HG03342 (cell line): ENCODE results near the gene CWF19L2.
"Not testable (repeated sequence)": the region's sequence is repeated elsewhere in the genome, so short reads cannot be mapped to it uniquely, and the experiment has no call there.

Experiments used
- ATAC-seq: cut with Tn5 transposase; IDR thresholded peaks from one replicate; pipeline ENCODE4 v1.9.1; 2021; ENCODE audit warnings: mild to moderate bottlenecking, moderate library complexity; ENCODE audit not compliant: unreplicated experiment

CWF19L2 gene

DNA sequence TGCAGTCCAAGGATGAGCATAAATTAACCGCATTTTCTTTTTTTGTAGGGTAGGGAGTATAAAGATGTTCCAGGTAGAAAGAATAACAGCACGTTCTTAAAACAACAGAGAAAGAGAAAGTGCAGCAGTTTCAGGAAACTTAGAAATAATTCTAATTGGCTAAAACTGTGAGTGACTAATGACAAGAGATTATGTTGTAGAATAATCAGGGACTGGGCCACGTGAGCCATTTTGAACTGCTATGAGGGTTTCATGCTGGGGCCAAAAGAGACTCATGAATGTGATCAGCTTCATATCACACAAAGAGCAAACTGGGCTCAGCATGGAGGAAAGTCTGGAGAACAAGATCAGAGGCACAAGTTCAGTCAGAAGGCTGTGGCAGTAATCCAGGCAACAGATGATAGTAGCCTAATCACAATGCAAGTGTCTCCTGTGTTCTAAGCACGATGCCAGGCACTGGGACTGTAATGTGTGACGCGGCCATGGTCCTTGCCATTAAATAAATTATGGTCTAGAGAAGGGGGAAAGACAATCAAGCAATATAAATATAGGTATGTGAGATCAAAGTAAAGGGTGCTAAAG, 17.9 kb downstream of the CWF19L2 start:
- no peak for ATAC-seq

DNA sequence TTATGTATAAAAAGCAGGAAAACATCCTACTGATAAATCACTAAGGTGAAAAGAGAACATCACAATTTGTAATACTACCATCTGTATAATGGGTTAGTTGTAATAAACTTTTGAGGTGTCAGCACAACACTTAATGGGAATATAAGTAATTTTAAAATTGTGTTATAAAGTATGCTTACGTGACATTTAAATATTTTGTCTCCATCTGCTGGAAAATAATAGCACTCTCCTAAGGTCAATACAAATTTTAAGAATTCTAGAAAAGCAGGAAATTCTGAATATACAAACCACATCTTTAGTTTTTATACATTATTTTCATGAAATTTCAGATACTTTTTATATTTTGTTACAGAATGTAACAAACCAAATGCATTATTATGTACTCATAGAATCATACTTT, 19.5 kb downstream of the CWF19L2 start:
- no peak for ATAC-seq

DNA sequence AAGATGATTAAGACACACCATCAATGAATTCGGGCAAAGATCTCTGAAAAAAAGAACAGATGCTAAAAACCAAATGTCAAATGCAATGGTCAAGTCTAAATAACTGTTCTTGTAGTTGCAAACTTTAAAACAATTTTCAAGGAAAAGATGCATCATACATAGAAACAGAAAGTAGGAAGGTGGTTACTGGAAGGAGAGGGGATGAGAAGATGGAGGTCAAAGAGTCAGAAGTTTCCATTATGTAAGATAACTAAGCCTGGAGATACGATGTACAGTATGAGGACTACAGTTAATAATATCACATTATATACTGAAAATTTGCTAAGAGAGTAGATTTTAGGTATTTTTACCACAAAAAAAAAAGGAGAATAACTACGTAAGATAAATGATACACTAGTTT, 27.1 kb downstream of the CWF19L2 start:
- no peak for ATAC-seq

DNA sequence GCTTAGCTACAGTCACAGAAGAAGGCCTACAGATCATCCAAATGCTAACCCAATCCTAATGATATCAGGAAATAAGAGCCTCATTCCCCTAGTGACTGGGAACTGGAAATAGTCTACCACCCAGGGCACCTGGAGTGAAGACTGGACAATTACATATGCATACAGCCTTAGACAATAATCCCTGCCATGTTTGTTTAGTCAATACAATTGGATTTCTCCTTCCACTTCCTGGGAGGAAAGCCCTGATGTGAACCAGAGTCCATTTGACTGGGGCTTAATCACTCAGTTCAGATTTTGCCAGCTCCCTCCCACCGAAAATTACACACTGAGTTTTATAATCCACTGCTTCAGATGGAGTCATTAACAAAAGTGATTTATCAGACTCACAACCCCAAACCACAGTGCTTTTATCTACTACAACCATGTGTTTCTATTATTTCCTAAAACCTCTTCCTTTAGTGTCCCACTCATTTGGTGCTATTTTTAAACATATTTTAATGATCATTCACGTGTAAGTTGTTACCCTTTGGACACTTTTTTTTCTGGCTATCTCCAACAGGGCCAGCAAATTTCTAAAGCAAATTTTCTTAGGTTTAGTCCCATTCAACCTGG, 29.9 kb downstream of the CWF19L2 start:
- no peak for ATAC-seq

DNA sequence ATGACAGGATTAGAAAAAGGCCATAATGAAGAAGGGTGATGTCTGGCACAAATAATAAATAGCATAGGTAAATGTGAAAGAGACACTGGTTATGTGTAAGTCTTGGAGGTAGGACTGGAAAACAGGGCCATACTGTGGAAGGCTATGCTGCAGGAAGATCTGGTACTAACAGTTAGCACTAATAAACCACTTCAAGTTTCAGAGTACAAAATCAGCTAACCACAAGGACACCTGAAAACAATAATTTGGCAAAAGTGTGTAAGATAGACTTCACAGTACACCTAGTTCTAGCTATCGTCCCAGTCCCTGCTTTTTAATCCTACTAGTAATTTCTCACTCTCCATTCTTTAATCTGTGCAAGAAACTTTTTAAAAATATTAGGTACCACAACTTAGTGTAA, 44.3 kb downstream of the CWF19L2 start:
- ATAC-seq = no peak

DNA sequence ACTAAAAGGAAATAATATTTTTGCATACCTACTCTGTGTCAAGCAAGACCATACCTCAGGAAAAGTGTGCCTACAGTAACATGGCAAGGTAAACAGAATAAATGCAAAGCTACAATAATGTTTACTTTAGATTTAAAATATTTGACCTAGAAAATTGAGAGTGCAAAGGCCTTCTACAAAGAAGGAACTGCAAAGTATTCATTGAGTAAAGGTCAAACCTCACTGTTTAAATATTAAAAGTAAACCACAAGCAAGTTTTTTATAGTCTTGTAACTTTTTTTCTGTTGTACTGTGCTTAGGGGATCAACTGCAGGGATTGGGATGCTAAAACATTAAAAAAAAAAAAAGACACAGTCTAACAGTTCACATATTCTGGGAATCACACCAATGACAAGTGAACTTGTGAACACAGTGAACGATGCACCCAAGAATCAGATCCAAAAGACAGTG, 48.8 kb downstream of the CWF19L2 start:
- no peak for ATAC-seq

DNA sequence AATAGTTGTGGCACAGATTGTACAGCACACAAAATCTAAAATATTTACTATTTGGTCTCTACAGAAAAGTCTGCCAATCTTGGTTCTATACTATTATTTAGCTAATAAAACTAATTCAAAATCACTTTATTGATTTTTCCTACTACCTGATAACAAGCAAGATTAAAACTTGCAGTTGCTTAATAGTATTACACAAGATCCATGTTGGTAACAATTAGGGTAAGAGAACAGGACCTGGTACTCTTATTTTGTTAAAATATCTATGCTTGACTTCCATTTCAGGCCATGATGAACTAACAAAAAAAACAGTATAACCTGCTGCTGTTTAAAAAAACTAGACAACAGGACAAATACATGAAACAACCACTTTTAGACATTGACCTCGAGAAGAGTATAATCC, 52.4 kb downstream of the CWF19L2 start:
- no peak for ATAC-seq

DNA sequence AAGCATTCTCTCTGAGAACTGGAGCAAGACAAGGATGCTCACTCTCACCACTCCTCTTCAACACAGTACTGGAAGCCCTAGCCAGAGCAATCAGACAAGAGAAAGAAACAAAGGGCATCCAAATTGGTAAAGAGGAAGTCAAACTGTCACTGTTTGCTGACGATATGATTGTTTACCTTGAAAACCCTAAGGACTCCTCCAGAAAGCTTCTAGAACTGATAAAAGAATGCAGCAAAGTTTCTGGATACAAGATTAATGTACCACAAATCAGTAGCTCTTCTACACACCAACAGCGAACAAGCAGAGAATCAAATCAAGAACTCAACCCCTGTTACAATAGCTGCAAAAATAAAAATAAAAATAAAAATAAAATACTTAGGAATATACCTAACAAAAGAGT, 56.5 kb downstream of the CWF19L2 start:
- ATAC-seq = not testable (repeated sequence)

DNA sequence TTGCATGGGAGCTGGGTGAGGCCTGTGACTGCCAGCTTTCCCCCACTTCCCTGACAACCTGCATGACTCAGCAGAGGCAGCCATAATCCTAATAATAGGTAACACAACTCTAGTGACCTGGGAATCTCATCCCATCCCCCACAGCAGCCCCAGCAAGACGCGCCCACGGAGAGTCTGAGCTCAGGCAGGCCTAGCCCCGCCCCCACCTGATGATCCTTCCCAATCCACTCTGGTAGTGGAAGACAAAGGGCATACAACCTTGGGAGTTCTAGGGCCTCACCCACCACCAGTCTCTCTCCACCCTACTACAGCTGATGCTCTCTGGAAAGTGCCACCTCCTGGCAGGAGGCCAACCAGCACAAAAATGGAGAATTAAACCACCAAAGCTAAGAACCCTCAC, 60.3 kb downstream of the CWF19L2 start:
- no peak for ATAC-seq

DNA sequence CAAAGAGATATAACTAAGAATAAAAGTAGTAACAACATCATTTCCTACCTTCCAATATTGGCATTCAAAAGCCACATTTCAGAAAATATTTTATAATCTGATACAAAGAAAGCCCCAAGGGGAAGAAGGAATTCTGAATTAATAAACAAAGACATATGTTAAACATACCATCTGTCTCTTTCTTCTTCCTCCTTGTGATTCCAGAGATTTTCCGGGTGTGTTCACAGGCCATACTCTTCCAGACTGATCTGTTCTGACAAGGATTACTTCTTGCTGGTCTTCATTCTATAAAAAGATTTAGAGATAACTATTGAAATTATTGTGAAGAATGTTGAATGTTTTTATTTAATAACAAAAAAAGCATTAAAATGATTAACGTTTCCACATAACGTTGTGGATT, 65.0 kb downstream of the CWF19L2 start:
- ATAC-seq = no peak

DNA sequence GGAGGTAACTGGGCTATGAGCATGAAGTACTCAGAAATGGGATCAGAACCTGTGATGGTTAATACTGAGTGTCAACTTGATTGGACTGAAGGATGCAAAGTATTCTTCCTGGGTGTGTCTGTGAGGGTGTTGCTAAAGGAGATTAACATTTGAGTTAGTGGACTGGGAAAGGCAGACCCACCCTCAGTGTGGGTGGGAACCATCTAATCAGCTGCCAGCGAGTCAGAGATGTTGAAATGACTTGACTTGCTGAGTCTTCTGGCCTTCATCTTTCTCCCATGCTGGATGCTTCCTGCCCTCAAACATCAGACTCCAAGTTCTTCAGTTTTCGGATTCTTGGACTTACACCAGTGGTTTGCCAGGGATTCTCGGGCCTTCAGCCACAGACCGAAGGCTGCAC, 66.9 kb downstream of the CWF19L2 start:
- ATAC-seq = not testable (repeated sequence)

DNA sequence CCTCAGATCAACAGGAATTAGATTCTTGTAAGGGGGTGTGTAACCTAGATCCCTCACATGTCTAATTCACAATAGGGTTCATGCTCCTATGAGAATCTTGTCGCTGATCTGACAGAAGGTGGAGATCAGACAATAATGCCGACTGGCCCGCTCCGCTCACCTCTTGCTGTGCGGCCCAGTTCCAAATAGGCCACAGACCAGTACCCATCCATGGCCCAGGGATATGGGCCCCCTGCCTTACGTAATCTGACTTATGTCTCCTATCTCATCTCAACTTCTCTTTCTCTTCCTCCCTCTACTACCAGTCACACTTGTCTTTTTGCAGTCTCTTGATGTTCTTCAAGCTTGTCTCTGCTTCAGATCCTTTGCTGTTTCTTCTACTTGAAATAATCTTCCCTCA, 70.0 kb downstream of the CWF19L2 start:
- ATAC-seq = no peak

DNA sequence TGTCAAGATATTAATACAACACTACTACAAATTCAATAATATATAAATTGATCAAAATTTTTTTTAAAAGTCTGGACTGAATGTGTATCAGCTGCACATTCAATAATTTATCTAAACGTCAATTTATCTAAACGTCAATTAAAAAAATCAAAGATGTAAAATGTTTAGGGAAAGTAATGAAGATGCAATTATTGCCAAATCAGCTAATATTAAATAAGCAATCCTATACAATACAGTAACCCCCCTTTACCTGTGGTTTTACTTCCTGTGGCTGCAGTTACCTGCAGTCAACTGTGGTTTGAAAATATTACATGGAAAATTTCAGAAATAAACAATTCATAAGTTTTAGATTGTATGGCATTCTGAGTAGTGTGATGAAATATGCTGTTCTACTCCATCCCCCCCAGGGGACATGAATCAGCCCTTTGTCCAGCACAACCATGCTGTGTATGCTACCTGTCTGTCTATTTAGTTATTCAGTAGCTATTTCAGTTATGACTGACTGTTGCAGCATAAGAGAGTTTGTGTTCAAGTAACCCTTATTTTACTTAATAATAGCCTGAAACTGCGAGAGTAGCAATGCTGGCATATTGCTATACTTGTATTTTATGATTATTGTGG, 72.2 kb downstream of the CWF19L2 start:
- no peak for ATAC-seq

DNA sequence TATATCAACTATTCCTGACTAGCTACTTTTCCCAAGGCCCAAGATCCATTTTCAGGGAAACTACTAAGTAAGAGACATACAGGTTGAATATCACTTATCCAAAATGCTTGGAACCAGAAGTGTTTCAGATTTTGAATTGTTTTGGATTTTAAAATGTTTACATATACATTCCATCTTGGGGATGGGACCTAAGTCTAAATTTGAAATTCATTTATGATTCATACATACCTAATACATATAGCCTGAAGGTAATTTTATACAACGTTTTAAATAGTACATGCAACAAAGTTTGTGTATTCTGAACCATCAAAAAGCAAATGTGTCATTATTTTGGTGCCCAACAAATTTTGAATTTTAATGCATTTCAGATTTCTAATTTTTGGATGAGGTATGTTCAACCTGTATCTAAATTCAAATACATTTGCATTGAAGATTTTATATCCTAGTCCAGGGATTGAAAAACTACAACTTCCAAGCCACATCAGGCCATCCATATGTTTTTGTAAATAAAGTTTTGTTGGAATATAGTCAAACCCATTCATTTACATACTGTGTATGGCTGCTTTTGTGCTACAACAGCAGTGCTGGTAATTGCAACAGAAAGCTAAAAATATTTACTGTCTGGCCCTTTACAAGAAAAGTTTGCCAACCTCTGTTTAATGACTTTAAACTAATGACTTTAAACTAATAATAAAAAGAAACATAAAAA, 73.3 kb downstream of the CWF19L2 start:
- ATAC-seq = no peak

DNA sequence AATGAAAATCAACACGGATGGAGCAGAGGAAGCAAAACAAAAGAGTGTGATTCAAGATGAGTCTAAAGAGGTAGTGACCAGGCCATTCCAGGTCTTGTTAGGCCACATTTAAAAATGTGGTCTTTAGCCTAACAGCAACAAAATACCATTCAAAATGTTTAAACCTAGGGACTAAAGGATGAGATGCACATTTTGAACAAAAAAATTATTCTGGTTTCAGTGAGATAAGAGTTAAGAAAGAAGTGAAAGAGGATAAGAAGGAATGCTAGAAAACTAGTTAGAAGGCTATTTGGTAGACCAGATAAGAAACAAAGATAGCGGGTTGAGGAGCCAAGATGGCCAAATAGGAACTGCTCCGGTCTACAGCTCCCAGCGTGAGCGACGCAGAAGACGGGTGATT, 85.2 kb downstream of the CWF19L2 start:
- no peak for ATAC-seq

DNA sequence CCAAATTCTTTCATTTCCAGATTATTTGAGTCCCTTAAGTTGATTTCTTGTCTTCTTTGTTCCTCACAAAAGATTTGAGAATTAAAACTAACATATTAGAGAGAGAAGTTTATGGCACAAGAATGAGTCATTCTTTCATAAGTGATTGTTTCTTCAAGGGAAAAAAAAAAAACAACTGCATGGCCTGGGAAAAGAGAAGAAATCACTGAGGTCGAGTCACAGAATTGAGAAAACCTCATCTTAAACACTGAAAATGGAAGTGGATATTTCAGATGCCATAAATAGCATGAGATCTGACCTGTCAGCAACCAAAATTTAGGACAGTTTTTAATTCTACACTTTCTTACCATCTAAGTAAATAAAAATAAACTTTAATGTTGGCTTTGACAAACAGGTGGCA, 87.2 kb downstream of the CWF19L2 start:
- no peak for ATAC-seq

DNA sequence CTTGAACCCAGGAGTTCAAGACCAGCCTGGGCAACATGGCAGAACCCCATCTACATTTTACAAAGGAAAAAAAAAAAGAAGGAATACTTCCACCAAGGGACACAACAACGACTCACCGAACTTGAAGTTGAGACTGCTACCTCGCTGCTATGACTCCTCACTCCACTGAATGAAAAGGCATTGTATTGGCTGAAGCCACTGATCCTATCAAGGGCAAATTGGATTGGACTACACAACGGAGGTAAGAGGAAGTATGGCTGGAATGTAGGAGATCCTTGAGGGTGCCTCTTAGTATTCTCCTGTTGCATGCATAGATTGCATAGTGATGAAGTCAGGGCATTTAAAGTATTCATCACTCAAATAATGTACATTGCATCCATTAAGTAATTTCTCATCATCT, 97.9 kb downstream of the CWF19L2 start:
- ATAC-seq = no peak

DNA sequence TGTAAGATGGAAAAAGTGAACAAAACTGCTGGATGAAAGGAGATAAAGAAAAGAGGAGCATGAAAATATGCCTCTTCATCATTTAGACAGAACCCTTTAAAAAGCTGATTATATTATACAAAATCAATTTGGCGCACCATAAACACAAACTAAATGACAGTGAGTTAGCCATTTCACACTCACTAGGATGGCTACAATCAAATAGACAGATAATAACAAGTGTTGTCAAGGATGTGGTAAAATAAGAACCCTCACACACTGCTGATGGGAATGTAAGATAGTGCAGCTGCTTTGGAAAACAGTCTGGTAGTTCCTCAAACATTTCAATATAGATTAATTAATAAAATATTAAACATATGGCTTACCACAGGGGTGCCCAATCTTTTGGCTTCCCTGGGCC, 99.7 kb downstream of the CWF19L2 start:
- ATAC-seq = no peak

DNA sequence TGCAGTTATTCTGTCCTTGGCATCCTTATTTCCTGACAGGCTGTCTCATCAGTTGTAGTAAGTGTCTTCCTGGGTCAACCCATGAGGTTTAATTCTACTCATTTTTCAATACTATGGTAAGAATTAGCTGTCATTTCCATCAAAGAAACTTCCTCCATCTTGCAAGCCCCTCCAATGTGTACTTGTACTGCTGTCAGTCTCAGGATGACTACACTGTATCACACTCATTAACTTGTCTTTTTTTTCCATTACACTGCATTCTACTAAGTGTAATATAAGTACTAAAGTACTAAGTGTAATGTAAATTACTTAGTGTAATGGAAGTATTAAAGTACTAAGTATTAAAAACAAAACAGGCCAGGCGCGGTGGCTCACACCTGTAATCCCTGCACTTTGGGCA, 102.8 kb downstream of the CWF19L2 start:
- ATAC-seq = no peak

DNA sequence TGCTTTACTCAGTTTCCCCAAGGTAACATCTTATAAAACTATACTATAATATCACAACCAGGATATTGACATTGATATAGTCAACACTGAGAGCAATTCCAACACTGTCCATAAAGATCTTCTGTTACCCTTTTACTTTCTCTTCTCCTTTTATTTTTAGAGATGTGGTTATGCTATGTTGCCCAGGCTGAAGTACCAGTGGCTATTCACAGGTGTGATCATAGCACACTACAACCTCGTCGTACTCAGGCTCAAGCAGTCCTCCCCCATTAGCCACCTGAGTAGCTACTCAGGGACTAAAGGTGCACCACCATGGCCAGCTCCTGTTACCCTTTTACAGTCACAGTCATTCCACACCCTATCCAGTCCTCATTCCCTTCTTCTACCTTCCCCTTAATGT, 119.7 kb downstream of the CWF19L2 start:
- peak; percentile 78 for ATAC-seq

DNA sequence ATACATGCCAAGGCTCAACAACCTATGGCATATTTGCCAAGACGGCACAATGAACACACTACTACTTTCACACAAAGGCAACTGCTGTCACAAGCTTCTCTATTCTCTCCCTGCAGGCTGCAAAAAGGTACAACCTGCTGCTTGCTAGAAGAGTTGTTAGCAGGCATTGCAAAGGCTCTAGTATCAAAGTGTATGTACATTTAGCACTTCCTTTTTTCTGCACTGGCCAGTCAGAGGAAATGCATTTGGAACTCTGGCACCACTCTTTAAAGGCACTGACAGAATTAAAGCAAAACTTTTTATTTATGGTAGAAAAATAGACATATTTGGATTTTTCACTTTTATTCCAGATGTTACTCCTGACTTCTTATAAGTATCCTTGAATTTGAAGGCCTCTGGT, 125.9 kb downstream of the CWF19L2 start:
- ATAC-seq = no peak

DNA sequence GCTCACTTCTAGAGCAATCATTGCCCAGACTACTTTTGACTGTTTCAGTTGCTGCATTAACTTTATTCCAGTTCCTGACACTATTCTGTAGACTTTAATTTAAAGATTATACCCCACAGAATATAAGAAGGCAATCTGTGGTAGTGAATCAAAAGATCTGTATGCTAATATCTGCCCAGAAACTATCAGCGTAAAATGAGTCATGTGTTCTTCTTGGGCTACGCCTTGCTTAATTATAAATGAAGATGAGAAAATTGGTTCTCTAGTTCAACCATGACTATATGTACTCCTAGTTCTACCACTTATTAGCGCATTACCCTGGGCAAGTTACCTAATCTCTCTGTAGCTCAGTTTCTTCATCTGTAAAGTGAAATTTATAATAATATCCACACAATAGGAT, 128.5 kb downstream of the CWF19L2 start:
- ATAC-seq = no peak
